ENCODE results near the gene SALL2.
A peak's percentile ranks its signal among the peaks of the same experiment; 100 is the strongest.

SALL2 gene

GRCh38 chr14:21498540-21499526, 27.3 kb downstream of the SALL2 start:
- peak; percentile 44 for DNase-seq (ENCODE audit: extremely low spot score)
- CTCF ChIA-PET, result interaction anchor here (0.6 to 6.2 kb wide), 29 partner anchors 9 to 162 kb away, joined by 3 to 80 read pairs (median 6); partner anchors contain the start of genes CHD8, METTL3, RAB2B and SALL2
- peak; percentile 35 for TF ChIP-seq CTCF (IDR thresholded peaks at IDR 0.05; ENCODE audit: control extremely low read depth, extremely low read depth, low read depth, missing control alignments)

GRCh38 chr14:21496453-21496852, 29.7 kb downstream of the SALL2 start:
- ChIA-PET CTCF (interaction anchor here (3.0 to 6.2 kb wide), 4 partner anchors 9 to 62 kb away, joined by 18 to 80 read pairs (median 28); partner anchors contain the start of genes RAB2B and TOX4), POLR2A (no interaction called here)
- DNase-seq (ENCODE audit: extremely low spot score), result no peak
- no peak for TF ChIP-seq CTCF (IDR thresholded peaks at IDR 0.05; ENCODE audit: control extremely low read depth, extremely low read depth, low read depth, missing control alignments)

More at GRCh38 chr14:21498540-21499526, 27.3 kb downstream of the SALL2 start:
- POLR2A ChIA-PET, result interaction anchor here (0.9 kb wide), 1 partner anchor 19 kb away, joined by 3 read pairs; no protein-coding TSS in a partner anchor

- POLR2A ChIA-PET, result interaction anchor here (0.7 to 1.0 kb wide), 2 partner anchors 16 kb away, joined by 3 read pairs; partner anchors contain the start of gene METTL3
- DNase-seq (ENCODE audit: extremely low spot score), result no peak
- no peak for TF ChIP-seq CTCF (IDR thresholded peaks at IDR 0.05; ENCODE audit: control extremely low read depth, extremely low read depth, low read depth, missing control alignments)
Measured at GRCh38 chr14:21494902-21495762, 31.0 kb downstream of the SALL2 start.

GRCh38 chr14:21486640-21487087, 39.5 kb downstream of the SALL2 start:
- no peak for TF ChIP-seq CTCF (IDR thresholded peaks at IDR 0.05; ENCODE audit: control extremely low read depth, extremely low read depth, low read depth, missing control alignments)
- DNase-seq (ENCODE audit: extremely low spot score), result no peak
- POLR2A ChIA-PET, result interaction anchor here (0.6 kb wide), 1 partner anchor 1144 kb away, joined by 10 read pairs; no protein-coding TSS in a partner anchor
- CTCF ChIA-PET, result interaction anchor here (0.9 to 2.4 kb wide), 2 partner anchors 9 to 11 kb away, joined by 3 to 23 read pairs; partner anchors contain the start of gene TOX4

More at GRCh38 chr14:21494902-21495762, 31.0 kb downstream of the SALL2 start:
- CTCF ChIA-PET, result interaction anchor here (0.7 to 2.1 kb wide), 7 partner anchors 13 to 264 kb away, joined by 3 to 18 read pairs (median 4); partner anchors contain the start of genes CHD8, RAB2B and TOX4

GRCh38 chr14:21476925-21477681, 49.0 kb downstream of the SALL2 start, which contains the start of the genes RAB2B and TOX4:
TSS of gene RAB2B (minus strand) at chr14:21476959. CDS start at chr14:21476872, 87 bp downstream.
TSS of gene TOX4 (plus strand) at chr14:21477195. CDS start at chr14:21477279, 84 bp downstream.
- ChIA-PET CTCF (interaction anchor here (0.6 to 4.1 kb wide), 37 partner anchors 9 to 333 kb away, joined by 3 to 34 read pairs (median 4); partner anchors contain the start of genes CHD8, METTL3 and SALL2), POLR2A (interaction anchor here (0.6 to 2.0 kb wide), 4 partner anchors 28 to 1186 kb away, joined by 3 to 7 read pairs (median 5); partner anchors contain the start of gene METTL3)
- peak; percentile 93 for TF ChIP-seq CTCF (IDR thresholded peaks at IDR 0.05; ENCODE audit: control extremely low read depth, extremely low read depth, low read depth, missing control alignments)
- DNase-seq (ENCODE audit: extremely low spot score), result peak; percentile 95
